ENCODE data around the gene NUP160.

- TF ChIP-seq RAD21 (IDR thresholded peaks at IDR 0.05; ENCODE audit: low read depth) (no peak), ZBTB7A (IDR thresholded peaks at IDR 0.05; ENCODE audit: low read depth) (no peak), EGR1 (IDR thresholded peaks at IDR 0.05) (no peak), FOXM1 (IDR thresholded peaks at IDR 0.05; ENCODE audit: borderline replicate concordance, low read depth) (no peak), TAF1 (IDR thresholded peaks at IDR 0.05; ENCODE audit: low read depth) (no peak), EP300 (IDR thresholded peaks at IDR 0.05; ENCODE audit: borderline replicate concordance) (no peak), NFIC (IDR thresholded peaks at IDR 0.05) (no peak), CEBPB (IDR thresholded peaks at IDR 0.05) (no peak), YY1 (IDR thresholded peaks at IDR 0.05; ENCODE audit: low read depth) (no peak), TEAD4 (IDR thresholded peaks at IDR 0.05) (no peak), TCF12 (IDR thresholded peaks at IDR 0.05; ENCODE audit: low read depth) (no peak)
- TF ChIP-seq, protein P1, sequence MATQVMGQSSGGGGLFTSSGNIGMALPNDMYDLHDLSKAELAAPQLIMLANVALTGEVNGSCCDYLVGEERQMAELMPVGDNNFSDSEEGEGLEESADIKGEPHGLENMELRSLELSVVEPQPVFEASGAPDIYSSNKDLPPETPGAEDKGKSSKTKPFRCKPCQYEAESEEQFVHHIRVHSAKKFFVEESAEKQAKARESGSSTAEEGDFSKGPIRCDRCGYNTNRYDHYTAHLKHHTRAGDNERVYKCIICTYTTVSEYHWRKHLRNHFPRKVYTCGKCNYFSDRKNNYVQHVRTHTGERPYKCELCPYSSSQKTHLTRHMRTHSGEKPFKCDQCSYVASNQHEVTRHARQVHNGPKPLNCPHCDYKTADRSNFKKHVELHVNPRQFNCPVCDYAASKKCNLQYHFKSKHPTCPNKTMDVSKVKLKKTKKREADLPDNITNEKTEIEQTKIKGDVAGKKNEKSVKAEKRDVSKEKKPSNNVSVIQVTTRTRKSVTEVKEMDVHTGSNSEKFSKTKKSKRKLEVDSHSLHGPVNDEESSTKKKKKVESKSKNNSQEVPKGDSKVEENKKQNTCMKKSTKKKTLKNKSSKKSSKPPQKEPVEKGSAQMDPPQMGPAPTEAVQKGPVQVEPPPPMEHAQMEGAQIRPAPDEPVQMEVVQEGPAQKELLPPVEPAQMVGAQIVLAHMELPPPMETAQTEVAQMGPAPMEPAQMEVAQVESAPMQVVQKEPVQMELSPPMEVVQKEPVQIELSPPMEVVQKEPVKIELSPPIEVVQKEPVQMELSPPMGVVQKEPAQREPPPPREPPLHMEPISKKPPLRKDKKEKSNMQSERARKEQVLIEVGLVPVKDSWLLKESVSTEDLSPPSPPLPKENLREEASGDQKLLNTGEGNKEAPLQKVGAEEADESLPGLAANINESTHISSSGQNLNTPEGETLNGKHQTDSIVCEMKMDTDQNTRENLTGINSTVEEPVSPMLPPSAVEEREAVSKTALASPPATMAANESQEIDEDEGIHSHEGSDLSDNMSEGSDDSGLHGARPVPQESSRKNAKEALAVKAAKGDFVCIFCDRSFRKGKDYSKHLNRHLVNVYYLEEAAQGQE (IDR thresholded peaks at IDR 0.05; ENCODE audit: low read depth): no peak
- TF ChIP-seq, protein P2, sequence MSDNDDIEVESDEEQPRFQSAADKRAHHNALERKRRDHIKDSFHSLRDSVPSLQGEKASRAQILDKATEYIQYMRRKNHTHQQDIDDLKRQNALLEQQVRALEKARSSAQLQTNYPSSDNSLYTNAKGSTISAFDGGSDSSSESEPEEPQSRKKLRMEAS (IDR thresholded peaks at IDR 0.05): no peak
These were observed 31.4 kb upstream of the NUP160 start for GRCh38 chr11:47879259-47880158.
